ENCODE results near the gene BSG.
A peak's percentile ranks its signal among the peaks of the same experiment; 100 is the strongest.
"Not testable (repeated sequence)": the region's sequence is repeated elsewhere in the genome, so short reads cannot be mapped to it uniquely, and the experiment has no call there.

Gene BSG

GRCh38 chr19:588093-588740, 15.8 kb downstream of the BSG start:
- peak in 1 of 2 donors; percentile 57 for DNase-seq (ENCODE audit: low read depth in 2 of 2)

- DNase-seq (ENCODE audit: low read depth in 2 of 2), result no peak
These were observed 16.6 kb downstream of the BSG start for GRCh38 chr19:588741-589692.

GRCh38 chr19:589693-590395, 17.4 kb downstream of the BSG start, which contains the start of gene HCN2:
TSS of gene HCN2 (plus strand) at chr19:589881. CDS start at chr19:589946, 65 bp downstream.
- no peak for DNase-seq (ENCODE audit: low read depth in 2 of 2)

- DNase-seq (ENCODE audit: low read depth in 2 of 2), result no peak
These were observed 18.0 kb downstream of the BSG start for GRCh38 chr19:590396-590745.

GRCh38 chr19:590750-591098, 18.3 kb downstream of the BSG start:
- no peak for DNase-seq (ENCODE audit: low read depth in 2 of 2)

GRCh38 chr19:591099-591958, 18.9 kb downstream of the BSG start:
- DNase-seq (ENCODE audit: low read depth in 2 of 2), result no peak

- DNase-seq (ENCODE audit: low read depth in 2 of 2), result no peak
These were observed 19.7 kb downstream of the BSG start for GRCh38 chr19:592101-592500.

GRCh38 chr19:593055-593454, 20.7 kb downstream of the BSG start:
- no peak for DNase-seq (ENCODE audit: low read depth in 2 of 2)

GRCh38 chr19:593505-593904, 21.1 kb downstream of the BSG start:
- DNase-seq (ENCODE audit: low read depth in 2 of 2), result no peak

GRCh38 chr19:594265-594870, 22.0 kb downstream of the BSG start:
- no peak for DNase-seq (ENCODE audit: low read depth in 2 of 2)

- DNase-seq (ENCODE audit: low read depth in 2 of 2), result no peak
These were observed 23.2 kb downstream of the BSG start for GRCh38 chr19:595326-596262.

- no peak for DNase-seq (ENCODE audit: low read depth in 2 of 2)
These were observed 23.9 kb downstream of the BSG start for GRCh38 chr19:596263-596655.

GRCh38 chr19:597406-598315, 25.3 kb downstream of the BSG start:
- no peak for DNase-seq (ENCODE audit: low read depth in 2 of 2)

- no peak for DNase-seq (ENCODE audit: low read depth in 2 of 2)
These were observed 28.9 kb downstream of the BSG start for GRCh38 chr19:601310-601709.

GRCh38 chr19:601790-602189, 29.4 kb downstream of the BSG start:
- DNase-seq (ENCODE audit: low read depth in 2 of 2), result no peak

- DNase-seq (ENCODE audit: low read depth in 2 of 2), result no peak
These were observed 30.2 kb downstream of the BSG start for GRCh38 chr19:602391-603301.

GRCh38 chr19:603302-603639, 30.9 kb downstream of the BSG start:
- not testable (repeated sequence) for DNase-seq (ENCODE audit: low read depth in 2 of 2)

GRCh38 chr19:603779-604178, 31.4 kb downstream of the BSG start:
- not testable (repeated sequence) for DNase-seq (ENCODE audit: low read depth in 2 of 2)

All from stimulated activated CD8-positive, alpha-beta memory T cell treated with anti-CD3 and anti-CD28 coated beads, Interleukin-2, amount 100 ng/mL, for 48 hours (primary cell).